Measurements from ENCODE around the gene ANKRD6. TPM values are rescaled to one million over a fixed set of nuclear protein-coding genes. Genes with fewer than 3 reads are reported as not detected.

Gene ANKRD6
- total RNA-seq, 1 experiment from 2014 or later = 14.7 TPM

GRCh38 chr6:89433252-89434149 lies 549 bp downstream of the ANKRD6 start:
- peaks cover 9% of the 10 kb centered on the region for H3K36me3 Mint-ChIP-seq (ENCODE audit: insufficient read depth, unreplicated experiment)
- CTCF ChIA-PET = interaction anchor here (0.5 to 1.0 kb wide), 5 partner anchors 10 to 175 kb away, joined by 3 to 5 read pairs (median 3); no protein-coding TSS in a partner anchor
- H3K27me3 Mint-ChIP-seq (ENCODE audit: unreplicated experiment) = peaks cover 4% of the 10 kb centered on the region
- BruUV-seq (replicated peaks) = no TSS peak
- no peak overlapping the region for H3K27ac Mint-ChIP-seq (ENCODE audit: unreplicated experiment)
- peak; percentile 30 for DNase-seq
- H3K4me1 Mint-ChIP-seq (ENCODE audit: low read depth, unreplicated experiment) = peaks cover 17% of the 10 kb centered on the region
- TF ChIP-seq, protein P1, sequence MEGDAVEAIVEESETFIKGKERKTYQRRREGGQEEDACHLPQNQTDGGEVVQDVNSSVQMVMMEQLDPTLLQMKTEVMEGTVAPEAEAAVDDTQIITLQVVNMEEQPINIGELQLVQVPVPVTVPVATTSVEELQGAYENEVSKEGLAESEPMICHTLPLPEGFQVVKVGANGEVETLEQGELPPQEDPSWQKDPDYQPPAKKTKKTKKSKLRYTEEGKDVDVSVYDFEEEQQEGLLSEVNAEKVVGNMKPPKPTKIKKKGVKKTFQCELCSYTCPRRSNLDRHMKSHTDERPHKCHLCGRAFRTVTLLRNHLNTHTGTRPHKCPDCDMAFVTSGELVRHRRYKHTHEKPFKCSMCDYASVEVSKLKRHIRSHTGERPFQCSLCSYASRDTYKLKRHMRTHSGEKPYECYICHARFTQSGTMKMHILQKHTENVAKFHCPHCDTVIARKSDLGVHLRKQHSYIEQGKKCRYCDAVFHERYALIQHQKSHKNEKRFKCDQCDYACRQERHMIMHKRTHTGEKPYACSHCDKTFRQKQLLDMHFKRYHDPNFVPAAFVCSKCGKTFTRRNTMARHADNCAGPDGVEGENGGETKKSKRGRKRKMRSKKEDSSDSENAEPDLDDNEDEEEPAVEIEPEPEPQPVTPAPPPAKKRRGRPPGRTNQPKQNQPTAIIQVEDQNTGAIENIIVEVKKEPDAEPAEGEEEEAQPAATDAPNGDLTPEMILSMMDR (IDR thresholded peaks at IDR 0.05; ENCODE audit: unreplicated experiment) = no peak
- H3K9me3 Mint-ChIP-seq (ENCODE audit: low read depth, unreplicated experiment) = no peaks in the 10 kb centered on the region
- intact Hi-C loops (cut with micrococcal nuclease; ENCODE audit: unreplicated experiment) = loop anchor here (5.0 kb wide), 1 partner anchor 164 kb away; no protein-coding TSS in a partner anchor
- peak overlapping the region; percentile 77 for H3K4me3 Mint-ChIP-seq (ENCODE audit: low read depth, unreplicated experiment)

GRCh38 chr6:89434150-89434499 lies 1.2 kb downstream of the ANKRD6 start:
- no peaks in the 10 kb centered on the region for H3K9me3 Mint-ChIP-seq (ENCODE audit: low read depth, unreplicated experiment)
- no peak overlapping the region for H3K27ac Mint-ChIP-seq (ENCODE audit: unreplicated experiment)
- intact Hi-C loops (cut with micrococcal nuclease; ENCODE audit: unreplicated experiment) = loop anchor here (5.0 kb wide), 1 partner anchor 163 kb away; no protein-coding TSS in a partner anchor
- H3K4me1 Mint-ChIP-seq (ENCODE audit: low read depth, unreplicated experiment) = peaks cover 17% of the 10 kb centered on the region
- peak overlapping the region; percentile 77 for H3K4me3 Mint-ChIP-seq (ENCODE audit: low read depth, unreplicated experiment)
- BruUV-seq (replicated peaks) = no TSS peak
- no peaks in the 10 kb centered on the region for H3K27me3 Mint-ChIP-seq (ENCODE audit: unreplicated experiment)
- no peak for DNase-seq
- TF ChIP-seq, protein P1 (IDR thresholded peaks at IDR 0.05; ENCODE audit: unreplicated experiment) = no peak
- H3K36me3 Mint-ChIP-seq (ENCODE audit: insufficient read depth, unreplicated experiment) = peaks cover 9% of the 10 kb centered on the region
- CTCF ChIA-PET = interaction anchor here (0.6 to 1.0 kb wide), 3 partner anchors 10 to 314 kb away, joined by 3 to 5 read pairs (median 3); no protein-coding TSS in a partner anchor

- Mint-ChIP-seq H3K4me1 (ENCODE audit: low read depth, unreplicated experiment) (peaks cover 17% of the 10 kb centered on the region), H3K9me3 (ENCODE audit: low read depth, unreplicated experiment) (no peaks in the 10 kb centered on the region), H3K27ac (ENCODE audit: unreplicated experiment) (no peak overlapping the region), H3K27me3 (ENCODE audit: unreplicated experiment) (no peaks in the 10 kb centered on the region), H3K36me3 (ENCODE audit: insufficient read depth, unreplicated experiment) (peaks cover 9% of the 10 kb centered on the region), H3K4me3 (ENCODE audit: low read depth, unreplicated experiment) (no peak overlapping the region)
- no peak for DNase-seq
- CTCF ChIA-PET = interaction anchor here (0.6 to 1.7 kb wide), 2 partner anchors 175 to 315 kb away, joined by 3 to 4 read pairs; no protein-coding TSS in a partner anchor
- TF ChIP-seq, protein P1 (IDR thresholded peaks at IDR 0.05; ENCODE audit: unreplicated experiment) = no peak
- TSS peak; percentile 18 for BruUV-seq (replicated peaks)
- intact Hi-C loops (cut with micrococcal nuclease; ENCODE audit: unreplicated experiment) = loop anchor here (5.0 kb wide), 1 partner anchor 162 kb away; no protein-coding TSS in a partner anchor
Measured at GRCh38 chr6:89434954-89435353, 2.0 kb downstream of the ANKRD6 start.

- H3K36me3 Mint-ChIP-seq (ENCODE audit: insufficient read depth, unreplicated experiment) = peaks cover 9% of the 10 kb centered on the region
- H3K9me3 Mint-ChIP-seq (ENCODE audit: low read depth, unreplicated experiment) = no peaks in the 10 kb centered on the region
- no peaks in the 10 kb centered on the region for H3K27me3 Mint-ChIP-seq (ENCODE audit: unreplicated experiment)
- H3K4me1 Mint-ChIP-seq (ENCODE audit: low read depth, unreplicated experiment) = peaks cover 17% of the 10 kb centered on the region
- H3K4me3 Mint-ChIP-seq (ENCODE audit: low read depth, unreplicated experiment) = no peak overlapping the region
- TF ChIP-seq, protein P1 (IDR thresholded peaks at IDR 0.05; ENCODE audit: unreplicated experiment) = no peak
- no TSS peak for BruUV-seq (replicated peaks)
- intact Hi-C loops (cut with micrococcal nuclease; ENCODE audit: unreplicated experiment) = no loop called here
- CTCF ChIA-PET = interaction anchor here (1.7 kb wide), 1 partner anchor 173 kb away, joined by 4 read pairs; no protein-coding TSS in a partner anchor
- no peak for DNase-seq
- no peak overlapping the region for H3K27ac Mint-ChIP-seq (ENCODE audit: unreplicated experiment)
Measured at GRCh38 chr6:89436226-89436625, 3.3 kb downstream of the ANKRD6 start.
